ENCODE results near the gene SDF4. TPM values are rescaled to one million over a fixed set of nuclear protein-coding genes. Genes with fewer than 3 reads are reported as not detected.
A peak's percentile ranks its signal among the peaks of the same experiment; 100 is the strongest.

Gene SDF4
- total and polyA plus RNA-seq, 2 of the 13 experiments (the other 11 are each of a cell fraction or from before 2014, with no cell fraction given): 80.8 to 107 TPM

GRCh38 chr1:1236176-1236763 is 4.5 kb upstream of the SDF4 start (continued):
- TF ChIP-seq IKZF5 (CRISPR knock-in tag; IDR thresholded peaks at IDR 0.05): peak; percentile 29; the same call in 1 of the 2 replicates
- no peak for TF ChIP-seq ZFP36 (IDR thresholded peaks at IDR 0.05; ENCODE audit: borderline replicate concordance, low read depth, low read length, partially characterized antibody)
- TF ChIP-seq NFE2 (CRISPR knock-in tag; IDR thresholded peaks at IDR 0.05): no peak
- no peak for TF ChIP-seq SIN3B (IDR thresholded peaks at IDR 0.05; ENCODE audit: low read length)
- TF ChIP-seq ZNF430 (CRISPR knock-in tag; IDR thresholded peaks at IDR 0.05): peak; percentile 60; the same call in 1 of the 2 replicates

- Histone ChIP-seq H3K27ac (ENCODE audit: extremely low read length, insufficient read depth, low read length) (no peak overlapping the region), H3K9ac (ENCODE audit: insufficient read depth, low read depth, low read length) (no peak overlapping the region), H3K36me3 (replicated peaks in 1 of 2; ENCODE audit: control insufficient read depth in 1 of 2, insufficient read depth in 2 of 2, low read length in 2 of 2) (no peaks in the 10 kb centered on the region), H4K20me1 (ENCODE audit: insufficient read depth, low read length) (no peaks in the 10 kb centered on the region), H3K27me3 (ENCODE audit: control insufficient read depth in 1 of 2, insufficient read depth in 2 of 2, low read length in 2 of 2) (no peaks in the 10 kb centered on the region; a peak in 2 of 5 replicates), H3K4me3 (replicated peaks in 1 of 3; ENCODE audit: insufficient read depth in 1 of 3, low read depth in 2 of 3, low read length in 3 of 3) (no peak overlapping the region), H3K9me3 (ENCODE audit: low read length) (no peaks in the 10 kb centered on the region), H2AFZ (ENCODE audit: low read length) (no peak overlapping the region), H3K4me2 (ENCODE audit: low read depth, low read length) (no peak overlapping the region), H3K79me2 (ENCODE audit: insufficient read depth, low read length) (peaks cover 17% of the 10 kb centered on the region), H3K4me1 (ENCODE audit: insufficient read depth, low read length) (peaks cover 84% of the 10 kb centered on the region)
- ATAC-seq (no peak), FAIRE-seq (no peak), DNase-seq (ENCODE audit: low spot score) (no peak)
- ChIA-PET CTCF (ENCODE audit: low intra/inter-chr PET ratio, low total read pairs) (no interaction called here), POLR2A (interaction anchor here (2.2 kb wide), 1 partner anchor 110 kb away, joined by 8 read pairs; no protein-coding TSS in a partner anchor)
- 84% methylated on average over 13 of the region's 27 CpGs for WGBS (ENCODE audit: low lambda C conversion rate)
- intact Hi-C loops (cut with micrococcal nuclease; ENCODE audit: unreplicated experiment) (loop anchor here (10.0 kb wide), 2 partner anchors 60 to 230 kb away; partner anchors contain the start of genes HES4 and TTLL10), in situ Hi-C loops (cut with HindIII; ENCODE audit: extremely low pct_ligation_motif_present, low pct_unique_long_range_greater_than_20kb) (no loop called here)
- BruUV-seq (replicated peaks): no TSS peak
- TF ChIP-seq ZNF558 (CRISPR knock-in tag; IDR thresholded peaks at IDR 0.05; ENCODE audit: borderline replicate concordance): no peak
- no peak for TF ChIP-seq ZBTB21 (CRISPR knock-in tag; IDR thresholded peaks at IDR 0.05)
- TF ChIP-seq POLR2G (IDR thresholded peaks at IDR 0.05; ENCODE audit: low read depth, low read length): 0 out of 2 replicates have a peak, but pooled peaks have one; percentile 11
- TF ChIP-seq TAF1 (CRISPR knock-in tag; IDR thresholded peaks at IDR 0.05): no peak
- TF ChIP-seq FLYWCH1 (CRISPR knock-in tag; IDR thresholded peaks at IDR 0.05): peak; percentile 62; the same call in 1 of the 2 replicates
- no peak for TF ChIP-seq MATR3 (CRISPR knock-in tag; IDR thresholded peaks at IDR 0.05)
- TF ChIP-seq ZNF737 (CRISPR knock-in tag; IDR thresholded peaks at IDR 0.05; ENCODE audit: borderline replicate concordance): 0 out of 2 replicates have a peak, but pooled peaks have one; percentile 40
- TF ChIP-seq AGO1 (IDR thresholded peaks at IDR 0.05; ENCODE audit: low read depth, low read length, poor library complexity, severe bottlenecking): peak; percentile 37
- TF ChIP-seq ZNF383 (CRISPR knock-in tag; IDR thresholded peaks at IDR 0.05; ENCODE audit: borderline replicate concordance): no peak
- TF ChIP-seq AGO2 (optimal IDR thresholded peaks at IDR 0.05; ENCODE audit: low read depth, low read length): peak; percentile 64
- TF ChIP-seq SOX5 (CRISPR knock-in tag; IDR thresholded peaks at IDR 0.05; ENCODE audit: borderline replicate concordance): no peak
- TF ChIP-seq ZFX (CRISPR knock-in tag; IDR thresholded peaks at IDR 0.05; ENCODE audit: low read depth): 0 out of 2 replicates have a peak, but pooled peaks have one; percentile 11
- TF ChIP-seq ZFP91 (CRISPR knock-in tag; IDR thresholded peaks at IDR 0.05; ENCODE audit: borderline replicate concordance): 0 out of 2 replicates have a peak, but pooled peaks have one; percentile 18
- no peak for TF ChIP-seq MTA1 (CRISPR knock-in tag; IDR thresholded peaks at IDR 0.05; ENCODE audit: borderline replicate concordance)
- TF ChIP-seq ZC3H13 (CRISPR knock-in tag; IDR thresholded peaks at IDR 0.05): peak; percentile 15; the same call in 1 of the 2 replicates
Observed at GRCh38 chr1:1235016-1235744, 3.4 kb upstream of the SDF4 start.
